Measurements from ENCODE around the gene LTK.

DNA sequence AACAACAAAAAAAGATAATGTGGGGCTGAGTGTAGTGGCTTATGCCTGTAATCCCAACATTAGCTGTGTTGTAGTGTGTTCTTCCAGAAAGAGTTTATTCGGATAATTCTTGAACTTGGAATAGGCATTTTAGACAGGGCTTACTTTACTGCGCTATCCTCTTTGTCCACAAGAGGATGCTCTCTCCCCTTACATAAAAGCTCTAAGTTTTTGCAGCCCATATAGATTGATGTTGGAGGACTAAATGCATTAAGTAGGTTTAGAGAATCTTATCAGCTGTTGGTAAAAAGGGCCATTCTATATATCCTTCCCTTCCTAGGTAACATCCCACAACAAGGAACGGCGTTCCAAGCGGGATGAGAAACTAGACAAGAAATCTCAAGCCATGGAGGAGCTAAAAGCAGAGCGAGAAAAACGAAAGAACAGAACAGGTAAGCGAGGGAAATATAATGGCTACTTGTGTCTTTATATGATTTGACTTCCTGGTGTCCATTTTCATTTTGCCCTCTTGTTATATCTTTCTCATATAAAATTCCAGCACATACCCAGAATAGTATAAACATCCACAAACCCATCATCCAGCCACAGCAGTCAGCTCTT lies 47.7 kb downstream of the LTK start:
- TF ChIP-seq, protein P1, sequence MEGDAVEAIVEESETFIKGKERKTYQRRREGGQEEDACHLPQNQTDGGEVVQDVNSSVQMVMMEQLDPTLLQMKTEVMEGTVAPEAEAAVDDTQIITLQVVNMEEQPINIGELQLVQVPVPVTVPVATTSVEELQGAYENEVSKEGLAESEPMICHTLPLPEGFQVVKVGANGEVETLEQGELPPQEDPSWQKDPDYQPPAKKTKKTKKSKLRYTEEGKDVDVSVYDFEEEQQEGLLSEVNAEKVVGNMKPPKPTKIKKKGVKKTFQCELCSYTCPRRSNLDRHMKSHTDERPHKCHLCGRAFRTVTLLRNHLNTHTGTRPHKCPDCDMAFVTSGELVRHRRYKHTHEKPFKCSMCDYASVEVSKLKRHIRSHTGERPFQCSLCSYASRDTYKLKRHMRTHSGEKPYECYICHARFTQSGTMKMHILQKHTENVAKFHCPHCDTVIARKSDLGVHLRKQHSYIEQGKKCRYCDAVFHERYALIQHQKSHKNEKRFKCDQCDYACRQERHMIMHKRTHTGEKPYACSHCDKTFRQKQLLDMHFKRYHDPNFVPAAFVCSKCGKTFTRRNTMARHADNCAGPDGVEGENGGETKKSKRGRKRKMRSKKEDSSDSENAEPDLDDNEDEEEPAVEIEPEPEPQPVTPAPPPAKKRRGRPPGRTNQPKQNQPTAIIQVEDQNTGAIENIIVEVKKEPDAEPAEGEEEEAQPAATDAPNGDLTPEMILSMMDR (conservative IDR thresholded peaks at IDR 0.05; ENCODE audit: low read depth in 2 of 2): peak; percentile 80 to 98
- TF ChIP-seq EZH2 (IDR thresholded peaks at IDR 0.05; ENCODE audit: low read depth, unreplicated experiment): no peak
- no peak for TF ChIP-seq POLR2AphosphoS5 (IDR thresholded peaks at IDR 0.05; ENCODE audit: low read depth)
- TF ChIP-seq, protein P2, sequence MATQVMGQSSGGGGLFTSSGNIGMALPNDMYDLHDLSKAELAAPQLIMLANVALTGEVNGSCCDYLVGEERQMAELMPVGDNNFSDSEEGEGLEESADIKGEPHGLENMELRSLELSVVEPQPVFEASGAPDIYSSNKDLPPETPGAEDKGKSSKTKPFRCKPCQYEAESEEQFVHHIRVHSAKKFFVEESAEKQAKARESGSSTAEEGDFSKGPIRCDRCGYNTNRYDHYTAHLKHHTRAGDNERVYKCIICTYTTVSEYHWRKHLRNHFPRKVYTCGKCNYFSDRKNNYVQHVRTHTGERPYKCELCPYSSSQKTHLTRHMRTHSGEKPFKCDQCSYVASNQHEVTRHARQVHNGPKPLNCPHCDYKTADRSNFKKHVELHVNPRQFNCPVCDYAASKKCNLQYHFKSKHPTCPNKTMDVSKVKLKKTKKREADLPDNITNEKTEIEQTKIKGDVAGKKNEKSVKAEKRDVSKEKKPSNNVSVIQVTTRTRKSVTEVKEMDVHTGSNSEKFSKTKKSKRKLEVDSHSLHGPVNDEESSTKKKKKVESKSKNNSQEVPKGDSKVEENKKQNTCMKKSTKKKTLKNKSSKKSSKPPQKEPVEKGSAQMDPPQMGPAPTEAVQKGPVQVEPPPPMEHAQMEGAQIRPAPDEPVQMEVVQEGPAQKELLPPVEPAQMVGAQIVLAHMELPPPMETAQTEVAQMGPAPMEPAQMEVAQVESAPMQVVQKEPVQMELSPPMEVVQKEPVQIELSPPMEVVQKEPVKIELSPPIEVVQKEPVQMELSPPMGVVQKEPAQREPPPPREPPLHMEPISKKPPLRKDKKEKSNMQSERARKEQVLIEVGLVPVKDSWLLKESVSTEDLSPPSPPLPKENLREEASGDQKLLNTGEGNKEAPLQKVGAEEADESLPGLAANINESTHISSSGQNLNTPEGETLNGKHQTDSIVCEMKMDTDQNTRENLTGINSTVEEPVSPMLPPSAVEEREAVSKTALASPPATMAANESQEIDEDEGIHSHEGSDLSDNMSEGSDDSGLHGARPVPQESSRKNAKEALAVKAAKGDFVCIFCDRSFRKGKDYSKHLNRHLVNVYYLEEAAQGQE (IDR thresholded peaks at IDR 0.05; ENCODE audit: unreplicated experiment): no peak
- TF ChIP-seq, protein P3, sequence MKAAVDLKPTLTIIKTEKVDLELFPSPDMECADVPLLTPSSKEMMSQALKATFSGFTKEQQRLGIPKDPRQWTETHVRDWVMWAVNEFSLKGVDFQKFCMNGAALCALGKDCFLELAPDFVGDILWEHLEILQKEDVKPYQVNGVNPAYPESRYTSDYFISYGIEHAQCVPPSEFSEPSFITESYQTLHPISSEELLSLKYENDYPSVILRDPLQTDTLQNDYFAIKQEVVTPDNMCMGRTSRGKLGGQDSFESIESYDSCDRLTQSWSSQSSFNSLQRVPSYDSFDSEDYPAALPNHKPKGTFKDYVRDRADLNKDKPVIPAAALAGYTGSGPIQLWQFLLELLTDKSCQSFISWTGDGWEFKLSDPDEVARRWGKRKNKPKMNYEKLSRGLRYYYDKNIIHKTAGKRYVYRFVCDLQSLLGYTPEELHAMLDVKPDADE (IDR thresholded peaks at IDR 0.05): no peak
- no peak for TF ChIP-seq EZH2phosphoT487 (IDR thresholded peaks at IDR 0.05; ENCODE audit: unreplicated experiment)
- TF ChIP-seq ZNF114 (CRISPR knock-in tag; IDR thresholded peaks at IDR 0.05): no peak
- TF ChIP-seq NANOG (IDR thresholded peaks at IDR 0.05; ENCODE audit: borderline replicate concordance): no peak
- TF ChIP-seq JUNB (IDR thresholded peaks at IDR 0.05; ENCODE audit: unreplicated experiment): no peak
- TF ChIP-seq CREB1 (CRISPR knock-in tag; IDR thresholded peaks at IDR 0.05; ENCODE audit: low read depth): no peak
- TF ChIP-seq, protein P4, sequence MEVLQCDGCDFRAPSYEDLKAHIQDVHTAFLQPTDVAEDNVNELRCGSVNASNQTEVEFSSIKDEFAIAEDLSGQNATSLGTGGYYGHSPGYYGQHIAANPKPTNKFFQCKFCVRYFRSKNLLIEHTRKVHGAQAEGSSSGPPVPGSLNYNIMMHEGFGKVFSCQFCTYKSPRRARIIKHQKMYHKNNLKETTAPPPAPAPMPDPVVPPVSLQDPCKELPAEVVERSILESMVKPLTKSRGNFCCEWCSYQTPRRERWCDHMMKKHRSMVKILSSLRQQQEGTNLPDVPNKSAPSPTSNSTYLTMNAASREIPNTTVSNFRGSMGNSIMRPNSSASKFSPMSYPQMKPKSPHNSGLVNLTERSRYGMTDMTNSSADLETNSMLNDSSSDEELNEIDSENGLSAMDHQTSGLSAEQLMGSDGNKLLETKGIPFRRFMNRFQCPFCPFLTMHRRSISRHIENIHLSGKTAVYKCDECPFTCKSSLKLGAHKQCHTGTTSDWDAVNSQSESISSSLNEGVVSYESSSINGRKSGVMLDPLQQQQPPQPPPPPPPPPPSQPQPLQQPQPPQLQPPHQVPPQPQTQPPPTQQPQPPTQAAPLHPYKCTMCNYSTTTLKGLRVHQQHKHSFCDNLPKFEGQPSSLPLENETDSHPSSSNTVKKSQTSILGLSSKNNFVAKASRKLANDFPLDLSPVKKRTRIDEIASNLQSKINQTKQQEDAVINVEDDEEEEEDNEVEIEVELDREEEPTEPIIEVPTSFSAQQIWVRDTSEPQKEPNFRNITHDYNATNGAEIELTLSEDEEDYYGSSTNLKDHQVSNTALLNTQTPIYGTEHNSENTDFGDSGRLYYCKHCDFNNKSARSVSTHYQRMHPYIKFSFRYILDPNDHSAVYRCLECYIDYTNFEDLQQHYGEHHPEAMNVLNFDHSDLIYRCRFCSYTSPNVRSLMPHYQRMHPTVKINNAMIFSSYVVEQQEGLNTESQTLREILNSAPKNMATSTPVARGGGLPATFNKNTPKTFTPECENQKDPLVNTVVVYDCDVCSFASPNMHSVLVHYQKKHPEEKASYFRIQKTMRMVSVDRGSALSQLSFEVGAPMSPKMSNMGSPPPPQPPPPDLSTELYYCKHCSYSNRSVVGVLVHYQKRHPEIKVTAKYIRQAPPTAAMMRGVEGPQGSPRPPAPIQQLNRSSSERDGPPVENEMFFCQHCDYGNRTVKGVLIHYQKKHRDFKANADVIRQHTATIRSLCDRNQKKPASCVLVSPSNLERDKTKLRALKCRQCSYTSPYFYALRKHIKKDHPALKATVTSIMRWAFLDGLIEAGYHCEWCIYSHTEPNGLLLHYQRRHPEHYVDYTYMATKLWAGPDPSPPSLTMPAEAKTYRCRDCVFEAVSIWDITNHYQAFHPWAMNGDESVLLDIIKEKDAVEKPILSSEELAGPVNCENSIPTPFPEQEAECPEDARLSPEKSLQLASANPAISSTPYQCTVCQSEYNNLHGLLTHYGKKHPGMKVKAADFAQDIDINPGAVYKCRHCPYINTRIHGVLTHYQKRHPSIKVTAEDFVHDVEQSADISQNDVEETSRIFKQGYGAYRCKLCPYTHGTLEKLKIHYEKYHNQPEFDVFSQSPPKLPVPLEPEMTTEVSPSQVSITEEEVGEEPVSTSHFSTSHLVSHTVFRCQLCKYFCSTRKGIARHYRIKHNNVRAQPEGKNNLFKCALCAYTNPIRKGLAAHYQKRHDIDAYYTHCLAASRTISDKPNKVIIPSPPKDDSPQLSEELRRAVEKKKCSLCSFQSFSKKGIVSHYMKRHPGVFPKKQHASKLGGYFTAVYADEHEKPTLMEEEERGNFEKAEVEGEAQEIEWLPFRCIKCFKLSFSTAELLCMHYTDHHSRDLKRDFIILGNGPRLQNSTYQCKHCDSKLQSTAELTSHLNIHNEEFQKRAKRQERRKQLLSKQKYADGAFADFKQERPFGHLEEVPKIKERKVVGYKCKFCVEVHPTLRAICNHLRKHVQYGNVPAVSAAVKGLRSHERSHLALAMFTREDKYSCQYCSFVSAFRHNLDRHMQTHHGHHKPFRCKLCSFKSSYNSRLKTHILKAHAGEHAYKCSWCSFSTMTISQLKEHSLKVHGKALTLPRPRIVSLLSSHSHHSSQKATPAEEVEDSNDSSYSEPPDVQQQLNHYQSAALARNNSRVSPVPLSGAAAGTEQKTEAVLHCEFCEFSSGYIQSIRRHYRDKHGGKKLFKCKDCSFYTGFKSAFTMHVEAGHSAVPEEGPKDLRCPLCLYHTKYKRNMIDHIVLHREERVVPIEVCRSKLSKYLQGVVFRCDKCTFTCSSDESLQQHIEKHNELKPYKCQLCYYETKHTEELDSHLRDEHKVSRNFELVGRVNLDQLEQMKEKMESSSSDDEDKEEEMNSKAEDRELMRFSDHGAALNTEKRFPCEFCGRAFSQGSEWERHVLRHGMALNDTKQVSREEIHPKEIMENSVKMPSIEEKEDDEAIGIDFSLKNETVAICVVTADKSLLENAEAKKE (CRISPR knock-in tag; IDR thresholded peaks at IDR 0.05): no peak
- TF ChIP-seq ZNF331 (CRISPR knock-in tag; IDR thresholded peaks at IDR 0.05; ENCODE audit: low read depth): no peak
